Measurements from ENCODE around the gene PRC1. TPM values are rescaled to one million over a fixed set of nuclear protein-coding genes. Genes with fewer than 3 reads are reported as not detected.

The PRC1 gene
- total and polyA plus RNA-seq, 2 experiments from 2014 or later = 64.1 to 74.5 TPM

DNA sequence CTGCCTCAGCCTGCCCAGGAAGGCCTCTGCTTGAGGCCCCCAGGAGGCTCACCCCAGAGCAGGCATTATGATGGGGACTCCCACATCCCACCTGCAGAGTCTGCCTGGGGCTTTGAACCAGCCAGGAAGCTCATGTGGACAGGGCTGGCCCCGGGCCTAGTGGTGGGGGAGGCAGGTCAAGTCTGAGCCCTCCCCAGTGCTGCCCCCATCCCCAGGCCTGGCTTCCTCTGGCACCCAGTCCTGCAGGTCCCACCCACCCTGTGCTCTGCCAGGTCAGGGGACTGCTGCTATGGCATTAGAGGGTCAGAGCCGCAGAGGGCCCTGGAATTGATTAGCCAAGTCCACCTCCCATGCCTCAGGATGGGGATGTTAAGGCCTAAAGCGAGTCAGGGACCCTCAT lies 45.7 kb upstream of the PRC1 start:
- no peaks in the 10 kb centered on the region; the same call in 1 of the 2 replicates for H3K27me3 ChIP-seq (replicated peaks; ENCODE audit: insufficient read depth)
- H3K36me3 ChIP-seq (ENCODE audit: low read depth) = no peaks in the 10 kb centered on the region
- no peaks in the 10 kb centered on the region for H3K9me3 ChIP-seq (ENCODE audit: low read depth)
- no peak overlapping the region for H3K27ac ChIP-seq
- WGBS, 2 experiments (ENCODE audit: low coverage in 1 of 2, low lambda C conversion rate in 2 of 2, missing lambda C conversion rate in 2 of 2) = 32 to 39% methylated on average over 3 of the region's 3 CpGs
- no peaks in the 10 kb centered on the region for H3K9me2 ChIP-seq (ENCODE audit: insufficient read depth)
- no peak overlapping the region for H3K4me2 ChIP-seq (ENCODE audit: unreplicated experiment)
- H3K79me2 ChIP-seq (ENCODE audit: insufficient read depth) = no peaks in the 10 kb centered on the region
- DNase-seq = no peak
- H2AFZ ChIP-seq = no peak overlapping the region
- H3K9ac ChIP-seq = no peak overlapping the region
- no peaks in the 10 kb centered on the region for H3K4me1 ChIP-seq (ENCODE audit: insufficient read depth)
- in situ Hi-C loops (cut with MboI) = no loop called here
- no peak overlapping the region for H3K4me3 ChIP-seq
- H4K20me1 ChIP-seq (ENCODE audit: insufficient read depth) = no peaks in the 10 kb centered on the region
- H3F3A ChIP-seq (ENCODE audit: insufficient read depth) = no peaks in the 10 kb centered on the region
- TF ChIP-seq EZH2 (IDR thresholded peaks at IDR 0.05; ENCODE audit: insufficient read depth, poor library complexity, severe bottlenecking) (no peak), EZH2phosphoT487 (IDR thresholded peaks at IDR 0.05; ENCODE audit: insufficient read depth, low read depth) (no peak)

- Histone ChIP-seq H3K4me2 (ENCODE audit: unreplicated experiment) (no peak overlapping the region), H2AFZ (no peak overlapping the region), H3K79me2 (ENCODE audit: insufficient read depth) (no peaks in the 10 kb centered on the region), H3K4me3 (no peak overlapping the region), H3K9me2 (ENCODE audit: insufficient read depth) (no peaks in the 10 kb centered on the region), H3F3A (ENCODE audit: insufficient read depth) (no peaks in the 10 kb centered on the region), H4K20me1 (ENCODE audit: insufficient read depth) (no peaks in the 10 kb centered on the region), H3K9ac (no peak overlapping the region), H3K4me1 (ENCODE audit: insufficient read depth) (no peaks in the 10 kb centered on the region), H3K27me3 (replicated peaks; ENCODE audit: insufficient read depth) (no peaks in the 10 kb centered on the region; the same call in none of the 2 replicates), H3K27ac (no peak overlapping the region), H3K9me3 (ENCODE audit: low read depth) (no peaks in the 10 kb centered on the region), H3K36me3 (ENCODE audit: low read depth) (no peaks in the 10 kb centered on the region)
- DNase-seq = peak; percentile 61
- TF ChIP-seq EZH2 (IDR thresholded peaks at IDR 0.05; ENCODE audit: insufficient read depth, poor library complexity, severe bottlenecking) = no peak
- no peak for TF ChIP-seq EZH2phosphoT487 (IDR thresholded peaks at IDR 0.05; ENCODE audit: insufficient read depth, low read depth)
- WGBS, 2 experiments (ENCODE audit: low coverage in 1 of 2, low lambda C conversion rate in 2 of 2, missing lambda C conversion rate in 2 of 2) = 25 to 26% methylated on average over 12 of the region's 12 CpGs
- in situ Hi-C loops (cut with MboI) = no loop called here
These were observed 38.8 kb upstream of the PRC1 start for GRCh38 chr15:91032919-91033803.

DNA sequence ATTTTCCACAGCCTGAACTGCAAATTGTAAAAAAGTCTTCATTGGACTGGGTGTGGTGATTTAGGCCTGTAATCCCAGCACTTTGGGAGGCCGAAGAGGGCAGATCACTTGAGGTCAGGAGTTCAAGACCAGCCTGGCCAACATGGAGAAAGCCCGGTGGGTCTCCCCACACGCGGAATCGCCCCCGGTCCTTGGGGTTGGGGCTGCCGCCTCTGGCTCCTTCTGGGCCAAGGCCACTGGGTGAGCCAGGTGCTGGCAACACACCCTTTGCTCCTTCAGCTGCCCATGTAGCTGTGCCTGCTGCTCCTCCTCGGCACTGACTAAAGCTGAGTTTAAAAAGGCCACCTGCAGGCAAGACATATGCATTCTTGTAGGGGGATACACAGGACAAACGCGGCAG lies 37.5 kb upstream of the PRC1 start:
- Histone ChIP-seq H3K9me3 (ENCODE audit: low read depth) (no peaks in the 10 kb centered on the region), H3K27me3 (replicated peaks; ENCODE audit: insufficient read depth) (no peaks in the 10 kb centered on the region; the same call in none of the 2 replicates), H3K9ac (no peak overlapping the region), H3F3A (ENCODE audit: insufficient read depth) (no peaks in the 10 kb centered on the region), H2AFZ (no peak overlapping the region), H4K20me1 (ENCODE audit: insufficient read depth) (no peaks in the 10 kb centered on the region), H3K4me2 (ENCODE audit: unreplicated experiment) (no peak overlapping the region), H3K9me2 (ENCODE audit: insufficient read depth) (no peaks in the 10 kb centered on the region), H3K4me3 (no peak overlapping the region), H3K36me3 (ENCODE audit: low read depth) (no peaks in the 10 kb centered on the region), H3K79me2 (ENCODE audit: insufficient read depth) (no peaks in the 10 kb centered on the region), H3K27ac (no peak overlapping the region), H3K4me1 (ENCODE audit: insufficient read depth) (no peaks in the 10 kb centered on the region)
- TF ChIP-seq EZH2phosphoT487 (IDR thresholded peaks at IDR 0.05; ENCODE audit: insufficient read depth, low read depth) (no peak), EZH2 (IDR thresholded peaks at IDR 0.05; ENCODE audit: insufficient read depth, poor library complexity, severe bottlenecking) (no peak)
- no peak for DNase-seq
- 71 to 75% methylated on average over 10 of the region's 10 CpGs for WGBS, 2 experiments (ENCODE audit: low coverage in 1 of 2, low lambda C conversion rate in 2 of 2, missing lambda C conversion rate in 2 of 2)
- in situ Hi-C loops (cut with MboI) = no loop called here

- Histone ChIP-seq H2AFZ (no peak overlapping the region), H3K27me3 (replicated peaks; ENCODE audit: insufficient read depth) (no peaks in the 10 kb centered on the region; the same call in 1 of the 2 replicates), H3K4me2 (ENCODE audit: unreplicated experiment) (no peak overlapping the region), H3K9ac (no peak overlapping the region), H3K9me3 (ENCODE audit: low read depth) (no peaks in the 10 kb centered on the region), H3F3A (ENCODE audit: insufficient read depth) (no peaks in the 10 kb centered on the region), H3K9me2 (ENCODE audit: insufficient read depth) (no peaks in the 10 kb centered on the region), H3K79me2 (ENCODE audit: insufficient read depth) (no peaks in the 10 kb centered on the region), H3K4me3 (no peak overlapping the region), H3K4me1 (ENCODE audit: insufficient read depth) (no peaks in the 10 kb centered on the region; the same call in 1 of the 2 replicates), H3K36me3 (ENCODE audit: low read depth) (no peaks in the 10 kb centered on the region), H3K27ac (no peak overlapping the region), H4K20me1 (ENCODE audit: insufficient read depth) (no peaks in the 10 kb centered on the region)
- in situ Hi-C loops (cut with MboI) = no loop called here
- WGBS, 2 experiments (ENCODE audit: low coverage in 1 of 2, low lambda C conversion rate in 2 of 2, missing lambda C conversion rate in 2 of 2) = 14 to 18% methylated on average over 1 of the region's 1 CpG
- DNase-seq = no peak
- TF ChIP-seq EZH2 (IDR thresholded peaks at IDR 0.05; ENCODE audit: insufficient read depth, poor library complexity, severe bottlenecking) (no peak), EZH2phosphoT487 (IDR thresholded peaks at IDR 0.05; ENCODE audit: insufficient read depth, low read depth) (no peak)
These were observed 33.3 kb upstream of the PRC1 start for GRCh38 chr15:91027677-91028076.
